LNCaP clone FGC (cell line): ENCODE results near the gene ARHGEF3.
"Not testable (repeated sequence)": the region's sequence is repeated elsewhere in the genome, so short reads cannot be mapped to it uniquely, and the experiment has no call there.

Experiments
- DNase-seq: peaks from one replicate; pipeline ENCODE4 v3.0.0-alpha.2; 2011; ENCODE audit warnings: low read depth
- H3K4me3 ChIP-seq: 2 replicates; pipeline ENCODE4 v1.5.1; 2011; ENCODE audit warnings: mild to moderate bottlenecking, low read depth, low read length, control low read depth
- TF ChIP-seq, protein P1 (sequence below): IDR thresholded peaks from 2 replicates; pipeline ENCODE4 v1.5.1; 2012; ENCODE audit warnings: mild to moderate bottlenecking; ENCODE audit not compliant: control insufficient read depth, insufficient read depth; ENCODE audit errors: extremely low read depth

The ARHGEF3 gene

DNA sequence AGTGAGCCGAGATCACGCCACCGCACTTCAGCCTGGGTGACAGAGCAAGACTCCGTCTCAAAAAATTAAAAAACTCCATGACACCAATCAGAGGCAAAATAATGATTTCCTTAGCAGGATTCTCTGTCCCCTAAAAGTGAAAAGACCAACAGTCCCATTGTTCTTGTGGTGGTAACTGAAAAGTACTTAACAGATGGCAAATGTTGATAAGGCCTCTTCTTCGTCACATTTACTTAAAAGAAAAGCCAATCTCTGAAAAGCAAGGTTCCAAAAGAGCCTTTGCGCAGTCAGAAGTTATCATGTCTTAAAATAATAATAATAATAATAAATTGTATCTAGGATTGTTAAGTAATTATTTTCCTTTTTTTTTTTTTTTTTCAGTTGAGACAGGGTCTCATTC, 62.7 kb downstream of the ARHGEF3 start:
- TF ChIP-seq, protein P1, sequence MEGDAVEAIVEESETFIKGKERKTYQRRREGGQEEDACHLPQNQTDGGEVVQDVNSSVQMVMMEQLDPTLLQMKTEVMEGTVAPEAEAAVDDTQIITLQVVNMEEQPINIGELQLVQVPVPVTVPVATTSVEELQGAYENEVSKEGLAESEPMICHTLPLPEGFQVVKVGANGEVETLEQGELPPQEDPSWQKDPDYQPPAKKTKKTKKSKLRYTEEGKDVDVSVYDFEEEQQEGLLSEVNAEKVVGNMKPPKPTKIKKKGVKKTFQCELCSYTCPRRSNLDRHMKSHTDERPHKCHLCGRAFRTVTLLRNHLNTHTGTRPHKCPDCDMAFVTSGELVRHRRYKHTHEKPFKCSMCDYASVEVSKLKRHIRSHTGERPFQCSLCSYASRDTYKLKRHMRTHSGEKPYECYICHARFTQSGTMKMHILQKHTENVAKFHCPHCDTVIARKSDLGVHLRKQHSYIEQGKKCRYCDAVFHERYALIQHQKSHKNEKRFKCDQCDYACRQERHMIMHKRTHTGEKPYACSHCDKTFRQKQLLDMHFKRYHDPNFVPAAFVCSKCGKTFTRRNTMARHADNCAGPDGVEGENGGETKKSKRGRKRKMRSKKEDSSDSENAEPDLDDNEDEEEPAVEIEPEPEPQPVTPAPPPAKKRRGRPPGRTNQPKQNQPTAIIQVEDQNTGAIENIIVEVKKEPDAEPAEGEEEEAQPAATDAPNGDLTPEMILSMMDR: no peak
- H3K4me3 ChIP-seq: no peak overlapping the region
- no peak for DNase-seq

DNA sequence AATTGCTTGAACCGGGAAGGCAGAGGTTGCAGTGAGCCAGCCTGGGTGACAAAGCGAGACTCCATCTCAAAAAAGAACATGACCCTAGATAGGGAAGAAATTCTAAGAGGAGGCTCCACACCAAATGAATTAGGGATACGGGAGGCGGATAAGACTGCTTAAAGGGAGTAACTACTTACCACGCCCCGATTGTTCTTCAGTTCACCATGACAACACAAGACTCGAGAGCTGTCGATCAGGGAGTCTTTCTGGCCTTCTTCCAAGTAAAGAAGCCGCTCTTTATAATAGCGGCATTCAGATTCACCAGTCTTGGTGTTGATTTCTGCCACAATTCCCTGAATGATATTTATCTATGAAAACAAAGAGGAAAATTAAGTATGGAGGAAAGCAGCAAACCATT, 64.7 kb downstream of the ARHGEF3 start:
- TF ChIP-seq, protein P1: no peak
- DNase-seq: no peak
- no peak overlapping the region for H3K4me3 ChIP-seq

DNA sequence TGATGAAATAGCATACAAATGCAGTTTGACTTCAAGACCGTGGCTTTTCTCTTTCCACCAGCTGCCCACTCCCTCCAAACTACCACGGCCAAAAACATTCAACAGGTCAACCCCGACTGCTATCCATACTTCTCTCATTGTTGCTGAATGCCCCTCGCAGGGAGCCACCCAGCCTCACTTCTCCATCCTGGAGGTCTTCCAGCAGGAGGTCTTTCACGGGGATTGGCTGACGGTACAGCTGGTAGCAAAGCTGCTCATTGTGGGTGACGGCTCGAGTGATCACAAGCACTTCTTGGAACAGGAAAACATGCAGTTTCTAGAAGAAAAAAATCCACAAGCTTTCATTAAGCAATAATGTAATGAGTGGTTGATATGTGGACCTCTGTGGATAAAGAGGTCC, 69.6 kb downstream of the ARHGEF3 start:
- TF ChIP-seq, protein P1: no peak
- no peak for DNase-seq
- no peak overlapping the region for H3K4me3 ChIP-seq

DNA sequence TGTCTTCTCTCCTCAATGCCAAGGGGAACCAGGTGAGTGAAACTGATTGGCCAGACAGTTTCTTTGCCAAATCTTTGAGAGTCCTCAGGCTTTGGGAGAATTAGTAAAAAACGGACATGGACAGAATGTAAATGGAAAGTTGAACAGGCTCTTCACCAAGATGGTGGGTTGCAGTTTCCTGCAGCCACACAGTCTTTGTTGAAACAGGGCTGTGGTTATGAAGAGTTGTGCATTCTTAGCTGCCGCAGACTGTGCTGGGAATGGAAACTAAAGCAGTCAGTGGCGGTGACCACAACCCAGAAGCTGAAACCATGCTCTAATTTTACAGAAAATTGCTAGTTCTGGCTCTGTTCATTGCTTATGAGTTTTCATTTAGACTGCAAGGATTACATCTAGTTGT, 76.6 kb downstream of the ARHGEF3 start:
- no peak for DNase-seq
- TF ChIP-seq, protein P1: no peak

DNA sequence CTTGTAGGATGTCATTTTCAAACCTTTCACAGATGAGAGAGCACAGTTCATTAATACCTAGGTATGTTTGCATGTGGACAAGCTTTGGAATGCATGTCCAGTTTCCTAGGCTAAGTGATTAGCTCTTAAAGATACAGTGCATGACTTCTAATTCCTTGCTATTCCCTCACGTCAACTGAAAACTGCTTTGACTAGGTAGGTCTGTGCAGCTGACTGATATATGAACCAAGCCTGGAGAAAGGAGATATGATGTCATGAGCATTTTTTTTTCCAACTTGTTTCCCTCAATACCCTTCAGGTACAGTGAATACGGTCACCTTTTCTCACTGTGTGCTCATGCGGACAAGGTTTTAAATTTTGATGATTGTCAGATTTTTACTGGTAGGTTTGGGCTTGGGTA, 77.1 kb downstream of the ARHGEF3 start:
- TF ChIP-seq, protein P1: no peak
- H3K4me3 ChIP-seq: no peak overlapping the region
- DNase-seq: no peak

More for the DNA sequence above, 76.6 kb downstream of the ARHGEF3 start:
- H3K4me3 ChIP-seq: no peak overlapping the region

DNA sequence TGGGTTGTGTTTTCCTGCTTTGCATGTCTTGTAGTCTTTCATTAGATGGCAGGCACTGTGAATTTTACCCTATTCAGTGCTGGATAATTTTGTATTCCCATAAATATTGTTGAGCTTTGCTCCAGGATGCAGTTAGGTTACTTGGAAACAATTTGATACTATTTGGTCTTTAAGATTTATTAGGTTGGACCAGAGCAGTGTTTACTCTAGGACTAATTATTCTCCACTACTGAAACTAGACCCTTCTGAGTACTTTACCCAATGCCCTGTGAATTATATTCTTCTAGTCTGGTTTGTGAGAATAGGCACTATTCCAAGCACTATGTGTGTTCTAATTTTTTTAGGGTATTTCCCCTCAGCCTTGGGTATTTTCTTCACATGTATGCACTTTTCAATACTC, 80.9 kb downstream of the ARHGEF3 start:
- TF ChIP-seq, protein P1: no peak

DNA sequence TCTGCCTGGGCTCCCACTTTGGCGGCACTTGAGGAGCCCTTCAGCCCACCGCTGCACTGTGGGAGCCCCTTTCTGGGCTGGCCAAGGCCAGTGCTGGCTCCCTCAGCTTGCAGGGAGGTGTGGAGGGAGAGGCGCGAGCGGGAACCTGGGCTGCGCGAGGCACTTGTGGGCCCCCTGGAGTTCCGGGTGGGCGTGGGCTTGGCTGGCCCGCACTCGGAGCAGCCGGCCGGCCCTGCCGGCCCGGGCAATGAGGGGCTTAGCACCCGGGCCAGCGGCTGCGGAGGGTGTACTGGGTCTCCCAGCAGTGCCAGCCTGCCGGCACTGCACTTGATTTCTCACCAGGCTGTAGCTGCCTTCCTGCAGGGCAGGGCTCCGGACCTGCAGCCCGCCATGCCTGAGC, 82.9 kb downstream of the ARHGEF3 start:
- H3K4me3 ChIP-seq, DNase-seq: not testable (repeated sequence)

More for the DNA sequence above, 80.9 kb downstream of the ARHGEF3 start:
- peak; percentile 56 for DNase-seq
- no peak overlapping the region for H3K4me3 ChIP-seq

DNA sequence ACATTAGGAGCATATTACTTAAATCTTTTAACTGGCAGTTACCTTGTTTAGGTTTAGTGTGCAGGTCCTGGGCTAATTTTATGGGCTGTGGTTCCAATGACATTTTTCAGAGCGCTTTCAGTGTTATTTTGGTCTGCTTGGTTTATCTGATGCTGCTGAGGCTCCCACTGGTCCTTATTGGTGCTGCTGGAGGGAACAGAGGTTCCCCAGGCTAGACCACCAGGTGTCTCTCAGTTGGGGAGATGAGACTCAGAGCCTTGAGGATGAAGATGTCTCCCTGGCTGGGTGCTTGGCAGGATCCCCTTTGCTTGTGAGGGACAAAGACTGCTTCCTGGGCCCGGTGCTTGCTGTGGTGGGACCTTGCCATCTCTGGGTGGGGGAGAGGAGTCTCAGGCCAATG, 90.4 kb downstream of the ARHGEF3 start:
- TF ChIP-seq, protein P1: no peak
- DNase-seq: no peak
- no peak overlapping the region for H3K4me3 ChIP-seq
